ENCODE results near the gene TRPM6.
A peak's percentile ranks its signal among the peaks of the same experiment; 100 is the strongest.

The TRPM6 gene

GRCh38 chr9:74777136-74777879 lies 110.4 kb downstream of the TRPM6 start:
- peak; percentile 94 for FAIRE-seq

GRCh38 chr9:74775396-74775795 lies 112.3 kb downstream of the TRPM6 start:
- DNase-seq (ENCODE audit: insufficient read length, low spot score): no peak
- no peak for FAIRE-seq

More at GRCh38 chr9:74777136-74777879, 110.4 kb downstream of the TRPM6 start:
- DNase-seq (ENCODE audit: insufficient read length, low spot score): peak; percentile 23

GRCh38 chr9:74773886-74774479 lies 113.7 kb downstream of the TRPM6 start:
- peak; percentile 86 for FAIRE-seq

GRCh38 chr9:74772121-74772520 lies 115.6 kb downstream of the TRPM6 start:
- FAIRE-seq (no peak), DNase-seq (ENCODE audit: insufficient read length, low spot score) (no peak)

More at GRCh38 chr9:74773886-74774479, 113.7 kb downstream of the TRPM6 start:
- peak; percentile 14 for DNase-seq (ENCODE audit: insufficient read length, low spot score)

GRCh38 chr9:74771672-74772071 lies 116.0 kb downstream of the TRPM6 start:
- FAIRE-seq (no peak), DNase-seq (ENCODE audit: insufficient read length, low spot score) (no peak)

GRCh38 chr9:74771262-74771585 lies 116.5 kb downstream of the TRPM6 start:
- FAIRE-seq (no peak), DNase-seq (ENCODE audit: insufficient read length, low spot score) (no peak)

- DNase-seq (ENCODE audit: insufficient read length, low spot score) (peak; percentile 10), FAIRE-seq (no peak)
These were observed 117.0 kb downstream of the TRPM6 start for GRCh38 chr9:74770508-74771261.

GRCh38 chr9:74765481-74765971 lies 122.2 kb downstream of the TRPM6 start:
- DNase-seq (ENCODE audit: insufficient read length, low spot score): no peak
- no peak for FAIRE-seq

GRCh38 chr9:74762950-74763349 lies 124.8 kb downstream of the TRPM6 start:
- no peak for DNase-seq (ENCODE audit: insufficient read length, low spot score)
- FAIRE-seq: no peak

- no peak for FAIRE-seq
These were observed 127.6 kb downstream of the TRPM6 start for GRCh38 chr9:74760031-74760700.

GRCh38 chr9:74755999-74756398 lies 131.7 kb downstream of the TRPM6 start:
- DNase-seq (ENCODE audit: insufficient read length, low spot score): no peak
- FAIRE-seq: no peak

More at GRCh38 chr9:74760031-74760700, 127.6 kb downstream of the TRPM6 start:
- DNase-seq (ENCODE audit: insufficient read length, low spot score): no peak

GRCh38 chr9:74755355-74755754 lies 132.4 kb downstream of the TRPM6 start:
- FAIRE-seq (no peak), DNase-seq (ENCODE audit: insufficient read length, low spot score) (no peak)

- FAIRE-seq: no peak
- no peak for DNase-seq (ENCODE audit: insufficient read length, low spot score)
These were observed 134.1 kb downstream of the TRPM6 start for GRCh38 chr9:74753650-74754049.

- DNase-seq (ENCODE audit: insufficient read length, low spot score) (no peak), FAIRE-seq (no peak)
These were observed 138.8 kb downstream of the TRPM6 start for GRCh38 chr9:74748966-74749365.

GRCh38 chr9:74742792-74743730 lies 144.7 kb downstream of the TRPM6 start:
- DNase-seq (ENCODE audit: insufficient read length, low spot score) (no peak), FAIRE-seq (peak; percentile 67)

GRCh38 chr9:74742191-74742790 lies 145.4 kb downstream of the TRPM6 start:
- no peak for FAIRE-seq
- no peak for DNase-seq (ENCODE audit: insufficient read length, low spot score)

- FAIRE-seq: no peak
- no peak for DNase-seq (ENCODE audit: insufficient read length, low spot score)
These were observed 151.1 kb downstream of the TRPM6 start for GRCh38 chr9:74736646-74737045.

GRCh38 chr9:74735761-74736160 lies 152.0 kb downstream of the TRPM6 start:
- FAIRE-seq (no peak), DNase-seq (ENCODE audit: insufficient read length, low spot score) (no peak)

GRCh38 chr9:74729136-74729695 lies 158.5 kb downstream of the TRPM6 start:
- DNase-seq (ENCODE audit: insufficient read length, low spot score) (no peak), FAIRE-seq (no peak)

Measured in GM19239 (cell line).